Measurements from ENCODE around the gene CYP3A7. TPM values are rescaled to one million over a fixed set of nuclear protein-coding genes. Genes with fewer than 3 reads are reported as not detected.

CYP3A7 gene
- total and polyA plus RNA-seq, 2 of the 13 experiments (the other 11 are each of a cell fraction or from before 2014, with no cell fraction given): 5.8 to 6.4 TPM

GRCh38 chr7:99742737-99743394 lies 7.9 kb upstream of the CYP3A7 start (continued):
- TF ChIP-seq RERE (CRISPR knock-in tag; IDR thresholded peaks at IDR 0.05; ENCODE audit: low read depth): peak; percentile 74; the same call in 1 of the 2 replicates
- TF ChIP-seq ZNF567 (CRISPR knock-in tag; IDR thresholded peaks at IDR 0.05; ENCODE audit: borderline replicate concordance): no peak
- peak; percentile 93; the same call in 1 of the 2 replicates for TF ChIP-seq AHDC1 (CRISPR knock-in tag; IDR thresholded peaks at IDR 0.05; ENCODE audit: borderline replicate concordance)
- TF ChIP-seq TCF7 (IDR thresholded peaks at IDR 0.05; ENCODE audit: low read depth): peak; percentile 70
- 0 out of 2 replicates have a peak, but pooled peaks have one; percentile 49 for TF ChIP-seq ZNF580 (CRISPR knock-in tag; IDR thresholded peaks at IDR 0.05; ENCODE audit: borderline replicate concordance, low read depth)
- no peak for TF ChIP-seq EZH2 (conservative IDR thresholded peaks at IDR 0.05; ENCODE audit: low read depth, low read length)
- TF ChIP-seq NR2F1 (CRISPR knock-in tag; IDR thresholded peaks at IDR 0.05): peak; percentile 96
- TF ChIP-seq POGZ (CRISPR knock-in tag; IDR thresholded peaks at IDR 0.05): peak; percentile 57
- TF ChIP-seq RXRB (CRISPR knock-in tag; IDR thresholded peaks at IDR 0.05; ENCODE audit: borderline replicate concordance): peak; percentile 95
- peak; percentile 58; the same call in 1 of the 2 replicates for TF ChIP-seq ZNF792 (CRISPR knock-in tag; IDR thresholded peaks at IDR 0.05)
- no peak for TF ChIP-seq AGO2 (optimal IDR thresholded peaks at IDR 0.05; ENCODE audit: low read depth, low read length)
- no peak for TF ChIP-seq ZNF10 (CRISPR knock-in tag; IDR thresholded peaks at IDR 0.05; ENCODE audit: borderline replicate concordance, low read depth)
- peak; percentile 87 for TF ChIP-seq HNF4A (CRISPR knock-in tag; IDR thresholded peaks at IDR 0.05)
- TF ChIP-seq ZNF317 (CRISPR knock-in tag; IDR thresholded peaks at IDR 0.05): 0 out of 2 replicates have a peak, but pooled peaks have one; percentile 56
- TF ChIP-seq SRSF1 (optimal IDR thresholded peaks at IDR 0.05; ENCODE audit: low read depth, low read length): no peak
- TF ChIP-seq CC2D1A (CRISPR knock-in tag; IDR thresholded peaks at IDR 0.05): no peak
- TF ChIP-seq ZNF335 (CRISPR knock-in tag; IDR thresholded peaks at IDR 0.05): no peak
- TF ChIP-seq KAT7 (CRISPR knock-in tag; IDR thresholded peaks at IDR 0.05; ENCODE audit: borderline replicate concordance): no peak
- TF ChIP-seq ZNF205 (CRISPR knock-in tag; IDR thresholded peaks at IDR 0.05): no peak
